ENCODE measurements around the gene TMEM263. TPM values are rescaled to one million over a fixed set of nuclear protein-coding genes. Genes with fewer than 3 reads are reported as not detected.

TMEM263 gene
- total and polyA plus RNA-seq, 10 donors = 9.6 to 38.1 (median 28.5) TPM

GRCh38 chr12:106962286-106962685 is 6.6 kb downstream of the TMEM263 start:
- H3K27ac ChIP-seq = no peak overlapping the region
- no peak for DNase-seq
- 91 to 96% (median 96%) methylated on average over 3 of the region's 3 CpGs for WGBS, 5 donors
- H3K4me1 ChIP-seq = peaks cover 10 to 43% (median 18%) of the 10 kb centered on the region in 6 donors
- no peaks in the 10 kb centered on the region for H3K9me3 ChIP-seq
- TF ChIP-seq POLR2AphosphoS5 (IDR thresholded peaks at IDR 0.05) (no peak), POLR2A (IDR thresholded peaks at IDR 0.05) (no peak), CTCF (IDR thresholded peaks at IDR 0.05 in 8 of 11, conservative IDR thresholded peaks at IDR 0.05 in 3 of 11) (no peak)
- H3K4me3 ChIP-seq = no peak overlapping the region
- peaks cover 0 to 29% (median 5%) of the 10 kb centered on the region in 6 donors for H3K36me3 ChIP-seq
- intact Hi-C loops (cut with DNase I; ENCODE audit: low total_unique reads) = no loop called here
- H3K27me3 ChIP-seq (replicated peaks in 1 of 7) = no peaks in the 10 kb centered on the region

- Histone ChIP-seq H3K4me3 (no peak overlapping the region), H3K4me1 (peaks cover 0 to 21% (median 3%) of the 10 kb centered on the region in 6 donors), H3K9me3 (no peaks in the 10 kb centered on the region), H3K36me3 (peaks cover 0 to 52% (median 18%) of the 10 kb centered on the region in 6 donors), H3K27me3 (replicated peaks in 1 of 7) (no peaks in the 10 kb centered on the region), H3K27ac (no peak overlapping the region)
- 85 to 94% (median 90%) methylated on average over 2 of the region's 2 CpGs for WGBS, 5 donors
- intact Hi-C loops (cut with DNase I; ENCODE audit: low total_unique reads) = no loop called here
- no peak for DNase-seq
- TF ChIP-seq POLR2A (IDR thresholded peaks at IDR 0.05) (no peak), CTCF (IDR thresholded peaks at IDR 0.05 in 8 of 11, conservative IDR thresholded peaks at IDR 0.05 in 3 of 11) (no peak), POLR2AphosphoS5 (IDR thresholded peaks at IDR 0.05) (no peak)
Observed at GRCh38 chr12:106964526-106964925, 8.8 kb downstream of the TMEM263 start.

- intact Hi-C loops (cut with DNase I; ENCODE audit: low total_unique reads) = no loop called here
- DNase-seq = no peak
- peaks cover 0 to 9% (median 0%) of the 10 kb centered on the region in 6 donors for H3K4me1 ChIP-seq
- H3K27ac ChIP-seq = no peak overlapping the region
- no peak overlapping the region for H3K4me3 ChIP-seq
- H3K9me3 ChIP-seq = no peaks in the 10 kb centered on the region
- peaks cover 0 to 69% (median 33%) of the 10 kb centered on the region in 6 donors for H3K36me3 ChIP-seq
- TF ChIP-seq CTCF (IDR thresholded peaks at IDR 0.05 in 8 of 11, conservative IDR thresholded peaks at IDR 0.05 in 3 of 11) = no peak
- H3K27me3 ChIP-seq (replicated peaks in 1 of 7) = no peaks in the 10 kb centered on the region
- WGBS, 5 donors = 97 to 100% (median 97%) methylated on average over 2 of the region's 2 CpGs
Observed at GRCh38 chr12:106971065-106971464, 15.4 kb downstream of the TMEM263 start.

- no peaks in the 10 kb centered on the region for H3K27me3 ChIP-seq (replicated peaks in 1 of 7)
- peaks cover 0 to 11% (median 3%) of the 10 kb centered on the region in 6 donors for H3K4me1 ChIP-seq
- DNase-seq = no peak
- H3K9me3 ChIP-seq = no peaks in the 10 kb centered on the region
- no peak overlapping the region for H3K4me3 ChIP-seq
- no peak overlapping the region for H3K27ac ChIP-seq
- peaks cover 0 to 50% (median 19%) of the 10 kb centered on the region in 6 donors for H3K36me3 ChIP-seq
- intact Hi-C loops (cut with DNase I; ENCODE audit: low total_unique reads) = no loop called here
- no peak for TF ChIP-seq CTCF (IDR thresholded peaks at IDR 0.05 in 8 of 11, conservative IDR thresholded peaks at IDR 0.05 in 3 of 11)
- no peak for TF ChIP-seq POLR2A (IDR thresholded peaks at IDR 0.05)
- no peak for TF ChIP-seq POLR2AphosphoS5 (IDR thresholded peaks at IDR 0.05)
Observed at GRCh38 chr12:106973545-106973944, 17.8 kb downstream of the TMEM263 start.

Measured in spleen (tissue), 11 donors.